SK-N-SH treated with all-trans-retinoic acid at 6 μM for 48 hours (cell line): Measurements from ENCODE around the gene TTC7B.

Experiments
- ATAC-seq: fragments of 200-7000 bp; cut with Tn5 transposase; 3 replicates; pipeline ENCODE4 v1.9.1; 2020; ENCODE audit warnings: mild to moderate bottlenecking, moderate library complexity
- ARNTL ChIP-seq: fragments of 450-650 bp; formaldehyde crosslinking; IDR thresholded peaks from 2 replicates; pipeline ENCODE4 v1.5.0; 2020; ENCODE audit warnings: low read depth, mild to moderate bottlenecking, moderate library complexity, borderline replicate concordance
- BACH2 ChIP-seq: fragments of 250-450 bp; sonication (Bioruptor Pico); IDR thresholded peaks from 2 replicates; pipeline ENCODE4 v1.9.0; 2021; ENCODE audit warnings: mild to moderate bottlenecking, borderline replicate concordance
- CSDC2 ChIP-seq: fragments of 250-450 bp; sonication (Bioruptor Pico); IDR thresholded peaks from 2 replicates; pipeline ENCODE4 v1.5.0; 2020; ENCODE audit warnings: mild to moderate bottlenecking, moderate library complexity
- ESRRG ChIP-seq: fragments of 250-450 bp; sonication (Bioruptor Pico); IDR thresholded peaks from 2 replicates; pipeline ENCODE4 v1.6.1; 2021; ENCODE audit warnings: mild to moderate bottlenecking
- GLIS3 ChIP-seq: fragments of 250-450 bp; sonication (Bioruptor Pico); IDR thresholded peaks from 2 replicates; pipeline ENCODE4 v1.5.0; 2020; ENCODE audit warnings: mild to moderate bottlenecking, moderate library complexity
- ISL1 ChIP-seq: fragments of 250-450 bp; sonication (Bioruptor Pico); IDR thresholded peaks from 2 replicates; pipeline ENCODE4 v2.1.2; 2022; ENCODE audit warnings: mild to moderate bottlenecking, moderate library complexity
- OSR1 ChIP-seq: fragments of 250-450 bp; sonication (Bioruptor Pico); IDR thresholded peaks from 2 replicates; pipeline ENCODE4 v1.8.0; 2022; ENCODE audit warnings: moderate library complexity, mild to moderate bottlenecking, inconsistent platforms
- PPARA ChIP-seq: fragments of 250-450 bp; sonication (Bioruptor Pico); IDR thresholded peaks from 2 replicates; pipeline ENCODE4 v1.5.0; 2020; ENCODE audit warnings: mild to moderate bottlenecking, borderline replicate concordance
- RARB ChIP-seq: fragments of 250-450 bp; sonication (Bioruptor Pico); IDR thresholded peaks from 2 replicates; pipeline ENCODE4 v1.8.0; 2021; ENCODE audit warnings: mild to moderate bottlenecking, moderate library complexity
- SNAI2 ChIP-seq: fragments of 250-450 bp; sonication (Bioruptor Pico); IDR thresholded peaks from 2 replicates; pipeline ENCODE4 v1.5.0; 2020; ENCODE audit warnings: mild to moderate bottlenecking, moderate library complexity
- TOX ChIP-seq: fragments of 250-450 bp; sonication (Bioruptor Pico); IDR thresholded peaks from 2 replicates; pipeline ENCODE4 v1.8.0; 2021; ENCODE audit warnings: mild to moderate bottlenecking, moderate library complexity, borderline replicate concordance
- TSHZ2 ChIP-seq: fragments of 250-450 bp; sonication (Bioruptor Pico); IDR thresholded peaks from 2 replicates; pipeline ENCODE4 v1.5.0; 2020; ENCODE audit warnings: mild to moderate bottlenecking, moderate library complexity
- ZFP3 ChIP-seq: fragments of 250-450 bp; sonication (Bioruptor Pico); IDR thresholded peaks from 2 replicates; pipeline ENCODE4 v1.5.0; 2020; ENCODE audit warnings: mild to moderate bottlenecking, moderate library complexity
- ZFP30 ChIP-seq: fragments of 450-650 bp; formaldehyde crosslinking; IDR thresholded peaks from 2 replicates; pipeline ENCODE4 v1.5.0; 2022; ENCODE audit warnings: mild to moderate bottlenecking, moderate library complexity
- ZNF565 ChIP-seq: fragments of 450-650 bp; formaldehyde crosslinking; conservative IDR thresholded peaks from 2 replicates; pipeline ENCODE4 v1.5.0; 2020; ENCODE audit warnings: low read depth, mild to moderate bottlenecking, moderate library complexity
- ZNF8 ChIP-seq: fragments of 450-650 bp; formaldehyde crosslinking; IDR thresholded peaks from 2 replicates; pipeline ENCODE4 v1.5.0; 2020; ENCODE audit warnings: mild to moderate bottlenecking, moderate library complexity
- TF ChIP-seq, protein P1 (sequence below): fragments of 250-450 bp; sonication (Bioruptor Pico); IDR thresholded peaks from 2 replicates; pipeline ENCODE4 v1.5.1; 2020; ENCODE audit warnings: low read depth, mild to moderate bottlenecking, moderate library complexity
- TF ChIP-seq, protein P2 (sequence below): fragments of 250-450 bp; sonication (Bioruptor Pico); IDR thresholded peaks from 2 replicates; pipeline ENCODE4 v1.8.0; 2020; ENCODE audit warnings: mild to moderate bottlenecking, moderate library complexity, borderline replicate concordance
- TF ChIP-seq, protein P3 (sequence below): fragments of 250-450 bp; sonication (Bioruptor Pico); IDR thresholded peaks from 2 replicates; pipeline ENCODE4 v1.8.0; 2021; ENCODE audit warnings: low read depth, mild to moderate bottlenecking, moderate library complexity, borderline replicate concordance

TTC7B gene

GRCh38 chr14:90532826-90533525 is 283.3 kb downstream of the TTC7B start (continued):
- TF ChIP-seq TSHZ2 (CRISPR knock-in tag) (no peak), CSDC2 (CRISPR knock-in tag) (no peak), ESRRG (CRISPR knock-in tag) (no peak), OSR1 (CRISPR knock-in tag) (no peak), RARB (CRISPR knock-in tag) (no peak), ARNTL (CRISPR knock-in tag) (no peak)
- TF ChIP-seq, protein P1, sequence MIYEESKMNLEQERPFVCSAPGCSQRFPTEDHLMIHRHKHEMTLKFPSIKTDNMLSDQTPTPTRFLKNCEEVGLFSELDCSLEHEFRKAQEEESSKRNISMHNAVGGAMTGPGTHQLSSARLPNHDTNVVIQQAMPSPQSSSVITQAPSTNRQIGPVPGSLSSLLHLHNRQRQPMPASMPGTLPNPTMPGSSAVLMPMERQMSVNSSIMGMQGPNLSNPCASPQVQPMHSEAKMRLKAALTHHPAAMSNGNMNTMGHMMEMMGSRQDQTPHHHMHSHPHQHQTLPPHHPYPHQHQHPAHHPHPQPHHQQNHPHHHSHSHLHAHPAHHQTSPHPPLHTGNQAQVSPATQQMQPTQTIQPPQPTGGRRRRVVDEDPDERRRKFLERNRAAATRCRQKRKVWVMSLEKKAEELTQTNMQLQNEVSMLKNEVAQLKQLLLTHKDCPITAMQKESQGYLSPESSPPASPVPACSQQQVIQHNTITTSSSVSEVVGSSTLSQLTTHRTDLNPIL (CRISPR knock-in tag): no peak

DNA sequence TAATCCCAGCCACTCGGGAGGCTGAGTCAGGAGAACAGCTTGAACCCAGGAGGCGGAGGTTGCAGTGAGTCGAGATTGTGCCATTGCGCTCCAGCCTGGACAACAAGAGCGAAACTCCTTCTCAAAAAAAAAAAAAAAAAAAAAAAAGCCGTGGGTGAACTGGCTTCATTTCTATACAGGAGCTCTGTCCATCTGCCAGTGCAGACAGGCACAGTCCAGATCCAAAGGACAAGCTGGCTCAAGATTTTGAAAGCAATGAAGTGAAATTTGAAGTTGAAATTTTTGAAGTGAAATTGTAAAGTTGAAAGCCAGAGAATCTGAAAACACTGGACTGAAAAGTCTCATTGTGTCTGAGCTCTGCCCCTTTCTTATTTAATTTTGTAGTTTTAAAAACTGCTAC is 284.7 kb downstream of the TTC7B start:
- TF ChIP-seq, protein P2, sequence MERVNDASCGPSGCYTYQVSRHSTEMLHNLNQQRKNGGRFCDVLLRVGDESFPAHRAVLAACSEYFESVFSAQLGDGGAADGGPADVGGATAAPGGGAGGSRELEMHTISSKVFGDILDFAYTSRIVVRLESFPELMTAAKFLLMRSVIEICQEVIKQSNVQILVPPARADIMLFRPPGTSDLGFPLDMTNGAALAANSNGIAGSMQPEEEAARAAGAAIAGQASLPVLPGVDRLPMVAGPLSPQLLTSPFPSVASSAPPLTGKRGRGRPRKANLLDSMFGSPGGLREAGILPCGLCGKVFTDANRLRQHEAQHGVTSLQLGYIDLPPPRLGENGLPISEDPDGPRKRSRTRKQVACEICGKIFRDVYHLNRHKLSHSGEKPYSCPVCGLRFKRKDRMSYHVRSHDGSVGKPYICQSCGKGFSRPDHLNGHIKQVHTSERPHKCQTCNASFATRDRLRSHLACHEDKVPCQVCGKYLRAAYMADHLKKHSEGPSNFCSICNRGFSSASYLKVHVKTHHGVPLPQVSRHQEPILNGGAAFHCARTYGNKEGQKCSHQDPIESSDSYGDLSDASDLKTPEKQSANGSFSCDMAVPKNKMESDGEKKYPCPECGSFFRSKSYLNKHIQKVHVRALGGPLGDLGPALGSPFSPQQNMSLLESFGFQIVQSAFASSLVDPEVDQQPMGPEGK: no peak
- TF ChIP-seq TOX (CRISPR knock-in tag): no peak
- no peak for TF ChIP-seq ZNF565
- no peak for TF ChIP-seq ESRRG (CRISPR knock-in tag)
- TF ChIP-seq TSHZ2 (CRISPR knock-in tag): no peak
- TF ChIP-seq, protein P3, sequence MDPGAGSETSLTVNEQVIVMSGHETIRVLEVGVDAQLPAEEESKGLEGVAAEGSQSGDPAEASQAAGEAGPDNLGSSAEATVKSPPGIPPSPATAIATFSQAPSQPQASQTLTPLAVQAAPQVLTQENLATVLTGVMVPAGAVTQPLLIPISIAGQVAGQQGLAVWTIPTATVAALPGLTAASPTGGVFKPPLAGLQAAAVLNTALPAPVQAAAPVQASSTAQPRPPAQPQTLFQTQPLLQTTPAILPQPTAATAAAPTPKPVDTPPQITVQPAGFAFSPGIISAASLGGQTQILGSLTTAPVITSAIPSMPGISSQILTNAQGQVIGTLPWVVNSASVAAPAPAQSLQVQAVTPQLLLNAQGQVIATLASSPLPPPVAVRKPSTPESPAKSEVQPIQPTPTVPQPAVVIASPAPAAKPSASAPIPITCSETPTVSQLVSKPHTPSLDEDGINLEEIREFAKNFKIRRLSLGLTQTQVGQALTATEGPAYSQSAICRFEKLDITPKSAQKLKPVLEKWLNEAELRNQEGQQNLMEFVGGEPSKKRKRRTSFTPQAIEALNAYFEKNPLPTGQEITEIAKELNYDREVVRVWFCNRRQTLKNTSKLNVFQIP (CRISPR knock-in tag): no peak
- TF ChIP-seq ISL1 (CRISPR knock-in tag): no peak
- TF ChIP-seq CSDC2 (CRISPR knock-in tag): no peak
- TF ChIP-seq, protein P1 (CRISPR knock-in tag): no peak
- TF ChIP-seq GLIS3: no peak
- TF ChIP-seq SNAI2 (CRISPR knock-in tag): no peak
- TF ChIP-seq BACH2 (CRISPR knock-in tag): no peak
- no peak for TF ChIP-seq ZNF8 (CRISPR knock-in tag)
- no peak for TF ChIP-seq ARNTL (CRISPR knock-in tag)
- no peak for ATAC-seq

GRCh38 chr14:90530523-90530922 is 285.7 kb downstream of the TTC7B start:
- no peak for ATAC-seq
- TF ChIP-seq ZFP3 (CRISPR knock-in tag): no peak
- no peak for TF ChIP-seq ZNF8 (CRISPR knock-in tag)
- no peak for TF ChIP-seq GLIS3
- TF ChIP-seq, protein P2: no peak
- no peak for TF ChIP-seq OSR1 (CRISPR knock-in tag)
- no peak for TF ChIP-seq ZNF565
- TF ChIP-seq PPARA (CRISPR knock-in tag): no peak
- no peak for TF ChIP-seq CSDC2 (CRISPR knock-in tag)
- TF ChIP-seq ESRRG (CRISPR knock-in tag): no peak
- TF ChIP-seq, protein P3 (CRISPR knock-in tag): no peak
- no peak for TF ChIP-seq TOX (CRISPR knock-in tag)
- no peak for TF ChIP-seq SNAI2 (CRISPR knock-in tag)
- no peak for TF ChIP-seq ZFP30 (CRISPR knock-in tag)
- no peak for TF ChIP-seq ISL1 (CRISPR knock-in tag)
- TF ChIP-seq ARNTL (CRISPR knock-in tag): no peak
